H1 (cell line): ENCODE results near the gene TMEM147. TPM values are rescaled to one million over a fixed set of nuclear protein-coding genes. Genes with fewer than 3 reads are reported as not detected.

Experiments used
- CTCF ChIA-PET: fragments of 300-600 bp; sonication (Branson Sonifier 250); formaldehyde crosslinking; loops from one replicate; lab custom pipeline; 2021; ENCODE audit not compliant: partially characterized antibody; lab: Charles Lee
- POLR2A ChIA-PET: fragments of 300-600 bp; sonication (Branson Sonifier 250); formaldehyde crosslinking; loops from one replicate; lab custom pipeline; 2021; ENCODE audit warnings: inconsistent platforms; ENCODE audit not compliant: partially characterized antibody; lab: Charles Lee
- DNase-seq, 2 experiments: peaks; one replicate each; pipeline versions ENCODE4 v3.0.0 to v3.0.0-alpha.2; 2010 to 2022; ENCODE audit warnings: low spot score in 2 of 2, low read depth in 1 of 2, mixed read lengths in 1 of 2
- FAIRE-seq: peaks from 2 replicates; lab custom pipeline; 2011; peaks lifted over from hg19 to GRCh38; lab: Jason Lieb, UNC
- H2AFZ ChIP-seq: 2 replicates; pipeline ENCODE4 v1.8.1; 2012; ENCODE audit warnings: low read length, inconsistent platforms
- H2AK5ac ChIP-seq: 2 replicates; pipeline ENCODE4 v1.6.1; 2013; ENCODE audit warnings: low read depth, low read length
- H2BK120ac ChIP-seq: replicated peaks from 2 replicates; pipeline ENCODE3; 2013; ENCODE audit warnings: low read depth, low read length, inconsistent platforms
- H2BK12ac ChIP-seq: 2 replicates; pipeline ENCODE4 v1.6.1; 2013; ENCODE audit warnings: low read depth, low read length
- H2BK15ac ChIP-seq: 2 replicates; pipeline ENCODE4 v1.6.1; 2013; ENCODE audit warnings: low read length
- H2BK20ac ChIP-seq: 2 replicates; pipeline ENCODE4 v1.6.1; 2013; ENCODE audit warnings: low read length
- H2BK5ac ChIP-seq: 2 replicates; pipeline ENCODE4 v1.6.1; 2013; ENCODE audit warnings: low read depth, low read length
- H3K14ac ChIP-seq: 2 replicates; pipeline ENCODE4 v1.6.1; 2013; ENCODE audit warnings: inconsistent platforms; ENCODE audit not compliant: insufficient read length
- H3K18ac ChIP-seq: 2 replicates; pipeline ENCODE4 v1.6.1; 2013; ENCODE audit warnings: low read length; ENCODE audit errors: extremely low read depth
- H3K23ac ChIP-seq: 2 replicates; pipeline ENCODE4 v1.6.1; 2013; ENCODE audit warnings: inconsistent platforms; ENCODE audit not compliant: insufficient read length
- H3K23me2 ChIP-seq: 2 replicates; pipeline ENCODE4 v1.6.1; 2013; ENCODE audit warnings: low read depth, low read length
- H3K27ac ChIP-seq: 2 replicates; pipeline ENCODE4 v1.6.1; 2011; ENCODE audit warnings: low read depth, low read length, inconsistent platforms
- H3K27me3 ChIP-seq, 4 experiments: replicated peaks in 1 of 4; 1 replicate in 1 of 4; 2 replicates in 3 of 4; pipeline versions ENCODE4 v1.6.1 to v1.8.1; 2011 to 2013; ENCODE audit warnings: low read length in 3 of 4, mild to moderate bottlenecking in 3 of 4, inconsistent platforms in 2 of 4, mixed read lengths in 2 of 4, moderate library complexity in 1 of 4; ENCODE audit not compliant: control insufficient read depth in 3 of 4, insufficient read depth in 3 of 4; ENCODE audit errors: extremely low read depth in 1 of 4
- H3K36me3 ChIP-seq, 4 experiments: 2 replicates each; pipeline versions ENCODE4 v1.6.1 to v1.8.1; 2011 to 2013; ENCODE audit warnings: mild to moderate bottlenecking in 4 of 4, low read length in 3 of 4, moderate library complexity in 2 of 4, control low read depth in 1 of 4, inconsistent platforms in 1 of 4; ENCODE audit not compliant: insufficient read depth in 4 of 4, control insufficient read depth in 2 of 4
- H3K4ac ChIP-seq: replicated peaks from 2 replicates; pipeline ENCODE3; 2013; ENCODE audit warnings: low read length, low read depth, mixed read lengths, inconsistent platforms; ENCODE audit not compliant: insufficient read length
- H3K4me1 ChIP-seq, 4 experiments: replicated peaks in 1 of 4; 1 replicate in 1 of 4; 2 replicates in 3 of 4; pipeline versions ENCODE4 v1.6.1 to v1.8.1; 2011 to 2013; ENCODE audit warnings: low read length in 3 of 4, inconsistent platforms in 2 of 4, mixed read lengths in 1 of 4; ENCODE audit not compliant: insufficient read depth in 4 of 4, control insufficient read depth in 3 of 4
- H3K4me2 ChIP-seq, 2 experiments: 2 replicates each; pipeline versions ENCODE4 v1.6.1 to v1.8.1; 2011 to 2013; ENCODE audit warnings: low read depth in 2 of 2, low read length in 2 of 2, control low read depth in 1 of 2, inconsistent platforms in 1 of 2, mild to moderate bottlenecking in 1 of 2; ENCODE audit not compliant: insufficient read depth in 1 of 2
- H3K4me3 ChIP-seq, 4 experiments: fragments of 200-600, 300-600 bp in 1 of 4; sonication (generic), shearing (Covaris generic), sonication (Bioruptor Twin) in 1 of 4; 2 replicates each; pipeline versions ENCODE4 v1.5.1 to v1.8.1; 2011 to 2016; ENCODE audit warnings: low read length in 4 of 4, low read depth in 3 of 4, control low read depth in 2 of 4, inconsistent platforms in 2 of 4, mild to moderate bottlenecking in 2 of 4, mixed read lengths in 1 of 4, moderate library complexity in 1 of 4; ENCODE audit not compliant: insufficient read depth in 2 of 4; ENCODE audit errors: extremely low read depth in 1 of 4
- H3K56ac ChIP-seq: replicated peaks from 2 replicates; pipeline ENCODE3; 2013; ENCODE audit warnings: low read depth, mild to moderate bottlenecking, mixed read lengths, low read length, inconsistent platforms; ENCODE audit not compliant: insufficient read length
- H3K79me1 ChIP-seq: 2 replicates; pipeline ENCODE4 v1.6.1; 2013; ENCODE audit warnings: low read depth, low read length, control low read depth
- H3K79me2 ChIP-seq, 2 experiments: 2 replicates each; pipeline versions ENCODE4 v1.6.1 to v1.8.1; 2012 to 2013; ENCODE audit warnings: low read length in 2 of 2, mild to moderate bottlenecking in 2 of 2, inconsistent platforms in 1 of 2; ENCODE audit not compliant: insufficient read depth in 2 of 2, control insufficient read depth in 1 of 2
- H3K9ac ChIP-seq, 4 experiments: replicated peaks in 1 of 4; 1 replicate in 1 of 4; 2 replicates in 3 of 4; pipeline versions ENCODE4 v1.6.1 to v1.8.1; 2011 to 2013; ENCODE audit warnings: low read depth in 3 of 4, low read length in 3 of 4, control low read depth in 2 of 4, mild to moderate bottlenecking in 2 of 4, moderate library complexity in 2 of 4, inconsistent platforms in 1 of 4; ENCODE audit errors: extremely low read depth in 1 of 4
- H3K9me3 ChIP-seq, 2 experiments: 2 replicates each; pipeline versions ENCODE4 v1.6.1 to v1.8.1; 2012 to 2013; ENCODE audit warnings: mild to moderate bottlenecking in 2 of 2, moderate library complexity in 2 of 2, control low read depth in 1 of 2, inconsistent platforms in 1 of 2, low read depth in 1 of 2, low read length in 1 of 2, mixed read lengths in 1 of 2; ENCODE audit not compliant: insufficient read depth in 2 of 2
- H4K20me1 ChIP-seq, 2 experiments: replicated peaks in 1 of 2; 2 replicates each; pipeline versions ENCODE3 to v1.8.1; 2011 to 2013; ENCODE audit warnings: inconsistent platforms in 2 of 2, low read length in 2 of 2, mild to moderate bottlenecking in 1 of 2; ENCODE audit not compliant: insufficient read depth in 2 of 2, control insufficient read depth in 1 of 2
- H4K5ac ChIP-seq: 2 replicates; pipeline ENCODE4 v1.6.1; 2013; ENCODE audit warnings: low read length, low read depth, mixed read lengths, inconsistent platforms; ENCODE audit not compliant: insufficient read length
- H4K8ac ChIP-seq: 2 replicates; pipeline ENCODE4 v1.8.0; 2013; ENCODE audit warnings: mild to moderate bottlenecking, moderate library complexity, low read length, inconsistent platforms; ENCODE audit not compliant: insufficient read depth; ENCODE audit errors: extremely low read depth
- H4K91ac ChIP-seq: replicated peaks from 2 replicates; pipeline ENCODE3; 2013; ENCODE audit warnings: low read length, mixed read lengths, inconsistent platforms; ENCODE audit not compliant: insufficient read length
- CEBPB ChIP-seq: IDR thresholded peaks from 2 replicates; pipeline ENCODE4 v1.6.1; 2012; ENCODE audit warnings: low read depth, low read length
- EZH2 ChIP-seq: fragments of 200-600 bp; sonication (generic); IDR thresholded peaks from 2 replicates; pipeline ENCODE4 v1.7.1; 2012; ENCODE audit warnings: low read depth, mild to moderate bottlenecking, moderate library complexity, low read length, inconsistent platforms; ENCODE audit not compliant: severe bottlenecking
- HDAC2 ChIP-seq, 2 experiments: fragments of 300-600 bp in 1 of 2; sonication (generic) in 1 of 2; IDR thresholded peaks; 2 replicates each; pipeline ENCODE4 v1.6.1; 2011 to 2012; ENCODE audit warnings: low read depth in 2 of 2, low read length in 2 of 2, mild to moderate bottlenecking in 2 of 2, moderate library complexity in 2 of 2, borderline replicate concordance in 1 of 2, inconsistent platforms in 1 of 2
- KDM4A ChIP-seq: IDR thresholded peaks from one replicate; pipeline ENCODE4 v1.7.1; 2012; ENCODE audit warnings: low read depth, mild to moderate bottlenecking, moderate library complexity, low read length, inconsistent platforms; ENCODE audit not compliant: severe bottlenecking
- WGBS, 2 experiments: shearing (Covaris generic) in 1 of 2; methylation state at CpG; one replicate each; pipeline versions ENCODE4 v1.1.6 to v1.1.7; 2013 to 2015; ENCODE audit warnings: low lambda C conversion rate in 2 of 2, mixed read lengths in 2 of 2, inconsistent platforms in 1 of 2, low coverage in 1 of 2, missing lambda C conversion rate in 1 of 2; ENCODE audit not compliant: insufficient replicate concordance in 2 of 2, insufficient coverage in 1 of 2, insufficient read length in 1 of 2; ENCODE audit errors: extremely low coverage in 1 of 2, missing lambda C conversion rate in 1 of 2; 5-methylcytosine and 5-hydroxymethylcytosine counted together
- polyA plus RNA-seq, 7 experiments: library from polyadenylated mRNA; depleted of rRNA in 3 of 7; stranded (reverse) in 5 of 7; unstranded in 2 of 7; fragments of >200 nt in 5 of 7; fragments of 200-250 nt in 2 of 7; gene quantifications; 1 replicate in 5 of 7; 2 replicates in 1 of 7; 4 replicates in 1 of 7; pipeline versions ENCODE4 v1.2.1 to v1.2.3, GENCODE V29; 2011 to 2013; ENCODE audit warnings: missing spikeins in 2 of 7, mixed read lengths in 2 of 7
- total RNA-seq: library from RNA; stranded (reverse); fragmentation: NEBNext Ultra II Directional; extraction: Animal tissue kit (Norgen Biotek cat#: 25700); gene quantifications from 2 replicates; pipeline ENCODE4 v1.2.1, GENCODE V29; 2021
- TF ChIP-seq, protein P1 (sequence below): IDR thresholded peaks from 2 replicates; pipeline ENCODE4 v1.6.1; 2012; ENCODE audit warnings: inconsistent platforms

TMEM147 gene
- total and polyA plus RNA-seq, 2 of the 8 experiments (the other 6 are each of a cell fraction or from before 2014, with no cell fraction given), result 159 to 418 TPM

DNA sequence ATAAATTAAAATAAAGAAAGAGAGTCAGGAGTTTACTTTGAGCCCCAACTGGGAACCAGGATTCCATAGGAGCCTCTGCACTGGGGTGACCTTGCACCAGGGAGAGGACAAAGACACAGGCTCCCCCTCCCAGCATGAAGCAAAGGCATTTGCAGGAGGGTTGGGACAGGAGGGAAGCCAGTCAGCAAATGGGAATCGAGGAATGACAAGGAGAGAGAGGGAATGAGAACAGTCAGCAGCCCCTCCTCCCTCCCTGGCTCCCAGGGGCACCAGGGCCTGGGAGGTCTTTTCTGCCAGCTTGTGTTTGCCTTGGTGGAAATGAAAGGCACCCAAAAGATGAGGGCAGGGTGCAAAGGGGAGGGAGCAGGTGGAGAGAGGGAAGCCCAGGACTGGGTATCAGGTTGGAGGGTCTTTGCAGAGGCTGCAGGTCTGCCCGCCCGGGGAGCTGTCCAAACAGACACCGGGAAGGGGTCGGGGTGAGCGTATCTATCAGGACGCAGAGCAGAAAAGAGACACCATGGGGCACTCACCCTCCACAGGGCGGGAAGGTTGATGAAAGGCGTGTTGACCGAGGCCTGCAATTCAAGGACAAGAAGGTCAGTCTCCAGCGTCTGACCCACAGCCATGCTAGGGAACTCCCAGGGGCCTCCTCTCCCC lies 21.1 kb upstream of the TMEM147 start:
- H4K91ac ChIP-seq, result peak overlapping the region; percentile 16
- peak overlapping the region in 1 of 4 experiments; percentile 17; a peak in 3 of 8 replicates for H3K4me3 ChIP-seq
- no peaks in the 10 kb centered on the region for H3K79me1 ChIP-seq
- no peaks in the 10 kb centered on the region for H3K79me2 ChIP-seq
- H2BK15ac ChIP-seq, result peak overlapping the region; percentile 31; the same call in 1 of the 2 replicates
- no peak overlapping the region; the same call in 1 of the 2 replicates for H4K8ac ChIP-seq
- no peak for TF ChIP-seq CEBPB
- no peak for TF ChIP-seq EZH2
- TF ChIP-seq, protein P1, sequence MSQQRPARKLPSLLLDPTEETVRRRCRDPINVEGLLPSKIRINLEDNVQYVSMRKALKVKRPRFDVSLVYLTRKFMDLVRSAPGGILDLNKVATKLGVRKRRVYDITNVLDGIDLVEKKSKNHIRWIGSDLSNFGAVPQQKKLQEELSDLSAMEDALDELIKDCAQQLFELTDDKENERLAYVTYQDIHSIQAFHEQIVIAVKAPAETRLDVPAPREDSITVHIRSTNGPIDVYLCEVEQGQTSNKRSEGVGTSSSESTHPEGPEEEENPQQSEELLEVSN, result peak; percentile 49; the same call in 1 of the 2 replicates
- 0 out of 4 replicates have a peak, but pooled peaks of 1 of the 2 experiments have one; percentile 17 for TF ChIP-seq HDAC2 (IDR thresholded peaks at IDR 0.05; ENCODE audit: borderline replicate concordance in 1 of 2, low read depth in 2 of 2, low read length in 2 of 2)
- peak; percentile 30 for TF ChIP-seq KDM4A
- peak overlapping the region; percentile 21 for H4K5ac ChIP-seq
- WGBS, 2 experiments, result 30% methylated on average over 10 of the region's 11 CpGs; no CpG with 5 or more reads in 1 of the 2 experiments
- 0 out of 2 replicates have a peak overlapping the region, but pooled peaks have one; percentile 29 for H2BK20ac ChIP-seq
- peaks cover 7 to 22% (median 14%) of the 10 kb centered on the region in 4 experiments for H3K4me1 ChIP-seq
- no peak overlapping the region for H3K9ac ChIP-seq
- H3K56ac ChIP-seq, result no peak overlapping the region
- no peaks in the 10 kb centered on the region for H3K9me3 ChIP-seq
- H3K27ac ChIP-seq, result no peak overlapping the region
- H3K23ac ChIP-seq, result no peak overlapping the region
- POLR2A ChIA-PET, result interaction anchor here (0.8 to 4.6 kb wide), 5 partner anchors 11 to 171 kb away, joined by 3 to 34 read pairs (median 3); no protein-coding TSS in a partner anchor
- FAIRE-seq (no peak), DNase-seq (no peak)
- H3K23me2 ChIP-seq, result peaks cover 3% of the 10 kb centered on the region; the same call in 1 of the 2 replicates
- peaks cover 0 to 3% (median 0%) of the 10 kb centered on the region in 4 experiments; a peak in 2 of 7 replicates for H3K27me3 ChIP-seq
- H3K4ac ChIP-seq, result no peak overlapping the region
- peak overlapping the region; percentile 42; the same call in 1 of the 2 replicates for H3K18ac ChIP-seq
- no peaks in the 10 kb centered on the region for H3K36me3 ChIP-seq
- no peaks in the 10 kb centered on the region for H4K20me1 ChIP-seq
- no peak overlapping the region for H2BK120ac ChIP-seq
- peak overlapping the region; percentile 48 to 56 for H3K4me2 ChIP-seq
- peak overlapping the region; percentile 77; the same call in 1 of the 2 replicates for H2AFZ ChIP-seq
- no peak overlapping the region for H2AK5ac ChIP-seq
- CTCF ChIA-PET, result interaction anchor here (0.6 to 2.3 kb wide), 5 partner anchors 10 to 870 kb away, joined by 3 to 11 read pairs (median 4); no protein-coding TSS in a partner anchor
- peak overlapping the region; percentile 1; the same call in 1 of the 2 replicates for H2BK5ac ChIP-seq
- no peak overlapping the region for H3K14ac ChIP-seq
- H2BK12ac ChIP-seq, result peak overlapping the region; percentile 2; the same call in 1 of the 2 replicates
